Right lobe of liver (tissue), 4 donors: ENCODE data around the gene SCN5A.

Experiments
- CTCF ChIP-seq, 4 donors: fragments of 200-600 bp in 3 of 4; fragments of 450-650 bp in 1 of 4; IDR thresholded peaks; one replicate each; pipeline versions ENCODE4 v1.5.1 to v1.8.0; 2016 to 2022; ENCODE audit warnings: antibody characterized with exemption in 4 of 4, mild to moderate bottlenecking in 2 of 4
- POLR2A ChIP-seq: fragments of 450-650 bp; IDR thresholded peaks from one replicate; pipeline ENCODE4 v1.6.1; 2017; ENCODE audit warnings: antibody characterized with exemption, mild to moderate bottlenecking
- donor health status: DM: no; HTN: no; CAD: no.
- donor health status: DM: no; HTN: no; CAD: no.
- donor health status: DM: no; HTN: yes; CAD: no.

- TF ChIP-seq CTCF (IDR thresholded peaks at IDR 0.05) (no peak), POLR2A (no peak)
Observed at GRCh38 chr3:38511546-38511945, 137.9 kb downstream of the SCN5A start.
